H1 (cell line): Measurements from ENCODE around the gene CAMK2A. TPM values are rescaled to one million over a fixed set of nuclear protein-coding genes. Genes with fewer than 3 reads are reported as not detected.

ENCODE experiments used
- BRCA1 ChIP-seq: IDR thresholded peaks from 2 replicates; pipeline ENCODE4 v1.6.1; 2012; ENCODE audit warnings: low read depth, low read length, improper control_type of control experiment
- CEBPB ChIP-seq: IDR thresholded peaks from 2 replicates; pipeline ENCODE4 v1.6.1; 2012; ENCODE audit warnings: low read depth, low read length
- FOSL1 ChIP-seq: IDR thresholded peaks from 2 replicates; pipeline ENCODE4 v1.6.1; 2011; ENCODE audit warnings: mild to moderate bottlenecking, low read depth, low read length, moderate library complexity; ENCODE audit not compliant: insufficient read depth
- KDM5A ChIP-seq: fragments of 200-600 bp; IDR thresholded peaks from 2 replicates; pipeline ENCODE4 v1.7.1; 2012; ENCODE audit warnings: mild to moderate bottlenecking, low read length, inconsistent platforms, mixed read lengths
- POLR2A ChIP-seq, 2 experiments: IDR thresholded peaks; 1 replicate in 1 of 2; 2 replicates in 1 of 2; pipeline ENCODE4 v1.6.1; 2011; ENCODE audit warnings: low read depth in 2 of 2, low read length in 2 of 2, mild to moderate bottlenecking in 2 of 2; ENCODE audit errors: control extremely low read depth in 1 of 2
- RXRA ChIP-seq: IDR thresholded peaks from 2 replicates; pipeline ENCODE4 v1.6.1; 2011; ENCODE audit warnings: low read depth, mild to moderate bottlenecking, low read length, moderate library complexity; ENCODE audit not compliant: insufficient read depth
- polyA plus RNA-seq, 7 experiments: library from polyadenylated mRNA; depleted of rRNA in 3 of 7; stranded (reverse) in 5 of 7; unstranded in 2 of 7; fragments of >200 nt in 5 of 7; fragments of 200-250 nt in 2 of 7; gene quantifications; 1 replicate in 5 of 7; 2 replicates in 1 of 7; 4 replicates in 1 of 7; pipeline versions ENCODE4 v1.2.1 to v1.2.3, GENCODE V29; 2011 to 2013; ENCODE audit warnings: missing spikeins in 2 of 7, mixed read lengths in 2 of 7
- total RNA-seq: library from RNA; stranded (reverse); fragmentation: NEBNext Ultra II Directional; extraction: Animal tissue kit (Norgen Biotek cat#: 25700); gene quantifications from 2 replicates; pipeline ENCODE4 v1.2.1, GENCODE V29; 2021

Gene CAMK2A
- total and polyA plus RNA-seq, 2 of the 8 experiments (the other 6 are each of a cell fraction or from before 2014, with no cell fraction given) = 0.20 to 0.28 TPM

DNA sequence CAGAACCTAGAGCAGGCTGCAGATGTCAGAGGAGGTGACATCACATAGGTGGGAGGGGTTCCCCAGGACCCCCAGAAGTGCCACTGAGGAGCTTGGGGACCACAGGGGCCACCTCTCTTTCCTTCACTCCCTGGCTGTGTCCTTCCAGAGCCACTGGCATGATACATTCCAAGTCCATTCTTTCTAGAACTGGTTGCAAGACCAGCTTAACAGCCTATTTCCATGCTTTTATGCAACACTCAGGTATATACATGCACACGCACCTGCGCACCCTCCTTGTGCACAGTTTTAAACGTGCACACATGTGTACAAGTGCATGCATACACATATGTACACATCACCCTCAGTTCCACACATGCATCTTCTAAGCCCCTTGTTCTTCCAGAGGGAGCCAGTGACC, 60.0 kb downstream of the CAMK2A start (continued):
- no peak for TF ChIP-seq BRCA1
- no peak for TF ChIP-seq RXRA
- TF ChIP-seq CEBPB = no peak
- no peak for TF ChIP-seq KDM5A
- no peak for TF ChIP-seq POLR2A (IDR thresholded peaks at IDR 0.05; ENCODE audit: control extremely low read depth in 1 of 2, low read depth in 2 of 2, low read length in 2 of 2)
- no peak for TF ChIP-seq FOSL1
- TF ChIP-seq, all 59 proteins: peak for 0
